Duodenal mucosa (tissue), 2 donors: ENCODE data around the gene NTRK3.

Source experiments
- H3K27ac ChIP-seq: one replicate; pipeline ENCODE4 v1.7.0; 2013; ENCODE audit warnings: low read depth, low read length
- H3K27me3 ChIP-seq, 2 donors: one replicate each; pipeline ENCODE4 v1.7.0; 2013; ENCODE audit warnings: low read length in 2 of 2, control low read depth in 1 of 2; ENCODE audit not compliant: insufficient read depth in 2 of 2, control insufficient read depth in 1 of 2
- H3K36me3 ChIP-seq, 2 donors: one replicate each; pipeline ENCODE4 v1.7.0; 2013; ENCODE audit warnings: low read length in 2 of 2, control low read depth in 1 of 2; ENCODE audit not compliant: insufficient read depth in 2 of 2, control insufficient read depth in 1 of 2
- H3K4me1 ChIP-seq, 2 donors: one replicate each; pipeline ENCODE4 v1.7.0; 2013; ENCODE audit warnings: low read length in 2 of 2, control low read depth in 1 of 2; ENCODE audit not compliant: insufficient read depth in 2 of 2, control insufficient read depth in 1 of 2
- H3K4me3 ChIP-seq, 2 donors: one replicate each; pipeline ENCODE4 v1.7.0; 2013; ENCODE audit warnings: low read length in 2 of 2, low read depth in 1 of 2
- H3K9ac ChIP-seq, 2 donors: one replicate each; pipeline ENCODE4 v1.7.0; 2013; ENCODE audit warnings: low read length in 2 of 2, low read depth in 1 of 2
- H3K9me3 ChIP-seq, 2 donors: one replicate each; pipeline ENCODE4 v1.7.0; 2013; ENCODE audit warnings: low read length in 2 of 2, control low read depth in 1 of 2; ENCODE audit not compliant: control insufficient read depth in 1 of 2

Gene NTRK3

DNA sequence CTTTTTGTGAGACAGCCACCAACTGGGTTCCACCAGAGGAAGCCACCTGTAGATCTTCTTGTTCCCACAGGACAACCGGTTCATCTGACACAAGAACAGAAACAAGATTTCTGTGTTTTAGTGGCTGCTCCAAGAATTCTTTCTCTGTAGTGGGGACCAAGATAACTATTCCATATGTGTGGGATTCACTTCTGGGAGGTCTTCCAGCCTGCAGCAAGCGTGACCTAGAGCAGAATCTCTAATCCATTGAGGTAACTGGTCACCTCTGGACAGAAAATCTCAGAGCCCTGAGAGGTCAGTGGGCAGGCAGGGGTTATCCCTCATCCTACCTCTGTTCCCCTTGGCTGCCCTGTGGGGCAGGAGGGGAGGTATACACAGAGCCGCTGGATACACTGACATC lies 311.3 kb downstream of the NTRK3 start:
- no peaks in the 10 kb centered on the region for H3K9me3 ChIP-seq
- H3K4me1 ChIP-seq = no peaks in the 10 kb centered on the region
- H3K9ac ChIP-seq = no peak overlapping the region
- no peaks in the 10 kb centered on the region for H3K27me3 ChIP-seq
- no peaks in the 10 kb centered on the region for H3K36me3 ChIP-seq
- no peak overlapping the region for H3K4me3 ChIP-seq
- H3K27ac ChIP-seq = no peak overlapping the region

DNA sequence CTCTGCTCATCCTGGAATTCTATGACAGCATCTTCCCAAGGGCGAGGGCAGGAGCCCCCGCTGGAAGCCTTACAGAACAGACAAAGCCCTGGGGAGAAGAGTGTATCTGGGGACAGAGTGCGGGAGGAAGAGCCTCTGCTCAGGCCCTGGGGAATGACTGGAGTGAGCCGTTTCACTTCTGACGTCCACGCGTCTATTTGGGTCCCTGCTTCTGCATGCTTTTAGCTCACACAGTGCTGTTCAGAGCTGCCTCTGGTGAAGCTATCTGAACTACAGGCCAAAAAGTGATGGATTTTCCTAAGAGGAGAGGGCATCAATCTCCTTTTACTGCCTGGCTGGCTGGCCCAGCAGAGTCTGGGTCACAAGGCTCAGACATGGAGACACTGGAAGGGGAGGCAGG lies 311.8 kb downstream of the NTRK3 start:
- Histone ChIP-seq H3K9me3 (no peaks in the 10 kb centered on the region), H3K36me3 (no peaks in the 10 kb centered on the region), H3K27me3 (no peaks in the 10 kb centered on the region), H3K4me1 (no peaks in the 10 kb centered on the region), H3K4me3 (no peak overlapping the region), H3K9ac (no peak overlapping the region), H3K27ac (no peak overlapping the region)

DNA sequence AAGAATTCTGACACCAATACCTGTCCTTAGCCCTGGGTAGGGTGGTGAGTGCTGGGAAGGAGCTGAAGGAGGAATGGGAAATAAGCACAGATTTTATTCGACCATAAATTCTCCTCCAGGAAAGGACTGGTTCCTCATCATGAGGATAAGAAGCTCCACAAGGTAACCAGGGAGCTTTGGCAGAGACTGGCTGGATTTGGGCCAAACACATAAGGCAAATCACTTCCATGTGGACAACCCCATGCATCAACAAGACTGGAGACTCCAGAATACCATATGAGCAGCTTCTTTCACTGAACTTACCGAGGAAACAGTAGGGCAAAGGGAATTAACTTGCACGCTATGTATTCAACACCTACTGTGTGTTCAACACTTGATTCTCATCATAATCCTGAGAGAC lies 312.5 kb downstream of the NTRK3 start:
- no peak overlapping the region for H3K4me3 ChIP-seq
- no peak overlapping the region for H3K27ac ChIP-seq
- H3K9ac ChIP-seq = no peak overlapping the region
- no peaks in the 10 kb centered on the region for H3K4me1 ChIP-seq
- no peaks in the 10 kb centered on the region for H3K36me3 ChIP-seq
- no peaks in the 10 kb centered on the region for H3K27me3 ChIP-seq
- H3K9me3 ChIP-seq = no peaks in the 10 kb centered on the region

DNA sequence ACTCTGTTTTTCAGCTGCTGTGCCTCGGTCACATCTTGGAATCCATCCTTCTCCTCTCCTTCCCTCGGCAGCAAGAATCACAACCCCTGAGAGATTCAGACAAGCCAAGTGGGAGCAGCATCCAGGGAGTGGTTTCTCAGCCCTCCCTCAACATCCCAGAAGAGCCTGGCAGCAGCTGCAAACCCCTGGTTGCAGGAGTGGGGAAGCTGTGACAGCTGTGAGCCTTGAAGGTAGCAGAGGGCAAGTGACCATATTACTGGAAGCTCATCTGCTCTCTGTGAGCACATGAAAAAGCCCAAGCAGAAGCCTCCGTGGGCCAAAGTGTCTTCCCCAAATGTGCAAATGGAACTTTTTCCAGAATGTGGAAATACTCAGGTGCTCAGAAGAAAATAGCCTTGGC lies 312.9 kb downstream of the NTRK3 start:
- Histone ChIP-seq H3K27ac (no peak overlapping the region), H3K9me3 (no peaks in the 10 kb centered on the region), H3K4me1 (no peaks in the 10 kb centered on the region), H3K4me3 (no peak overlapping the region), H3K36me3 (no peaks in the 10 kb centered on the region), H3K27me3 (no peaks in the 10 kb centered on the region), H3K9ac (no peak overlapping the region)

DNA sequence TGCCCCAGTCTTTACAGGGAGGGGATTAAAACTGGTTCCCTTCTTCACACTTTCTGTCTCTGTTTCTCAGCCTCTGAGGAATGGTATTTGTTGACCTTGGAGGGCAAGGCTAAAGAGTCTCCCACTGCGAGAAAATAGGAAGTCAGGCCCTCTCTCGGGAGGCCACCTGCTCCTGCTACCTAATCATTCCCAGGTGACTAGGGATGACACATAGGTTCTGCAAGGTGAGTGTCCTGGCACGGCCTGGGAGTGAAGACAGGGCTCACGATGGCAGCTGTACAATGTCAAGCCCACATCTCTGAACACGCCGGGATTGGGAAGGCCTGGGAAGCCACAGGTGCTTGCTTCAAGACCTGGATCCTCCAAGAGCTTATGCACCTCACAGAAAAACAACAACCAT lies 314.2 kb downstream of the NTRK3 start:
- H3K9me3 ChIP-seq = no peaks in the 10 kb centered on the region
- H3K4me1 ChIP-seq = no peaks in the 10 kb centered on the region
- no peak overlapping the region for H3K4me3 ChIP-seq
- no peaks in the 10 kb centered on the region for H3K36me3 ChIP-seq
- no peak overlapping the region for H3K27ac ChIP-seq
- peaks cover 0 to 3% of the 10 kb centered on the region in 2 donors for H3K27me3 ChIP-seq
- H3K9ac ChIP-seq = no peak overlapping the region

DNA sequence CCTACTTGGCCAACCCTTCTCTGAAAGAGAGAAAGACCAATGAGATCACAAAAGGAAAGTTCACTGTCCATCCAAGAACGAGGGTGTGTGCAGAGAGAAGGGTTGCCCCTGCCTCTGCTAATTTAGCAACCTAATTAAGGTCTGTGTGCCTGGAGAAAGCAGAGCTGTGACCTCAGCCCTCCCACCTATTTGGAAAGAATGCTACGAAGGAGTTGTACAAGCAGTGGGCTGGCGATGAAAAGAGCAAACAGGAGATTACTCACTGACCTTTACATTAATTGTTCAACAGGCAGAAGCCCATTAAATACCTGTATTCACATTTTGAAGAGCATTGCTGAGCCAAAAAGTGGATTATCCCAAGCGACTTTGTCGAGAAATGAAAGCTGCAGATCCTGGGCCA lies 314.9 kb downstream of the NTRK3 start:
- Histone ChIP-seq H3K9ac (no peak overlapping the region), H3K4me1 (no peaks in the 10 kb centered on the region), H3K4me3 (no peak overlapping the region), H3K36me3 (no peaks in the 10 kb centered on the region), H3K9me3 (no peaks in the 10 kb centered on the region), H3K27me3 (peaks cover 0 to 3% of the 10 kb centered on the region in 2 donors), H3K27ac (no peak overlapping the region)

DNA sequence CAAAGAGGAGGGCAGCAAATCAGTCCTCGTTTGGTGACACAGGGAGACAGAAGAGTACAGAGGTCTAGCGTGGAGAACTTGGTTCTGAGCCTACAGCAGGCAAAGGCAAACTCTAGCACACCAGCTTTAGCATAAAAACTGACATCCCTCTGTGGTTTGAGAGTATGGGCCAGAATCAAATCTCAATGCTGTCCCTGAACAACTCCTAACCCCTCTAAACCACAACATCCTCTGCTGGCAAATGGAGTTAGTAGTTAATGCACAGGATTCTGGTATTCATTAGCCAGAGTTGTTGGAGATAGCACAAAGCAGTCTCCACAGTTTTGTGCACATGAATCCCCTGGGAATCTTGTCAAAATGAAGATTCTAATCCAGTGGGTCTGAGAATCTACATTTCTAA lies 315.8 kb downstream of the NTRK3 start:
- Histone ChIP-seq H3K27me3 (peaks cover 0 to 3% of the 10 kb centered on the region in 2 donors), H3K9ac (no peak overlapping the region), H3K27ac (no peak overlapping the region), H3K36me3 (no peaks in the 10 kb centered on the region), H3K9me3 (no peaks in the 10 kb centered on the region), H3K4me3 (no peak overlapping the region), H3K4me1 (no peaks in the 10 kb centered on the region)

DNA sequence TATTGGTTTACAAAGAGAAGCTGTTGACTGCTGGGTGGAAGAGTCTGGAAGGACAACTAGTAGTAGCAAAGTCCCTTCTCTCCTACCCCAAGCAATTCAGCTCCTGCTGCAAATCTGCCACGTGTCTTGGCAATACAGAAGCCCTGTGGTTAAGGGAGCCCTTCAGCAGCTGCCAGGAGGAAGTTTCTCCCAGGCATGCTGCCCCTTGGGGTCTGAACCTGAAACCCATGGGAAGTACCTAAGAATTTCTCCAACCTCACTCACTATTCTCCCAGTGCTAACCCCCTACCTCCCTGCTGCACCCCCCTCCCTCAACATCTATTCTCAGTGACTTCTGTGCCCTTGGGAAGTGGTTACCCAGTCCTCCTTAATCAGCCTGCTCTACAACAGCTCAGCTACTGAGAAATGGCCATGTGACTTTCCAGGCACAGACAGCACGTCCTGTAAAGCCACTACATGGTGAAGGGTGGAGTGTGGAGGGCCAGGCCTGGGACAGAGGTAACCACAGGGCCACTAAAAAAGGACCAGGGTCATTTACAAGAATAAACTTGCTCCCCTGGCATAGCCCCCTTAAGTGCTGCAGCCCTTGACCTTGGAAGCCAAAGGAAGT lies 316.6 kb downstream of the NTRK3 start:
- Histone ChIP-seq H3K9ac (no peak overlapping the region), H3K9me3 (no peaks in the 10 kb centered on the region), H3K27ac (no peak overlapping the region), H3K27me3 (peaks cover 0 to 3% of the 10 kb centered on the region in 2 donors), H3K4me3 (no peak overlapping the region), H3K4me1 (no peaks in the 10 kb centered on the region), H3K36me3 (no peaks in the 10 kb centered on the region)

DNA sequence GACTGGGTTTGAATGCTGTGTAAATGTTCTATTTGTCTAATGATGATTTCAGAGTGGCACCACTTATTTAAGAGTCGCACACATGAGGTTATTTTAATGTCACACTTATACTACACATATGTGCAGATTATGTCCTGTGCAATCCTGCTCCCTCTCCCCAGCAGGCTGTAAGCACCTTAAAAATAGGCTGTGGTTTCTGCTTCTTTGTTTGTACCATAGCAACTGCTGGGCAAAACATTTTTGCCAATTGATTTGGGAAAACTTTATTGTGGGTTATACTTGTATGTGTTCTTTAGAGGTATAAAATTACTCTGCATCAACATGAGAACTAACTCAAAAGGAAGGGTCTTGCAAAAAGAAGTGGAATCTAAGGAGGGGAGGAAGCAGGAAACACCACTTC lies 318.5 kb downstream of the NTRK3 start:
- no peak overlapping the region for H3K27ac ChIP-seq
- H3K4me1 ChIP-seq = no peaks in the 10 kb centered on the region
- H3K4me3 ChIP-seq = no peak overlapping the region

DNA sequence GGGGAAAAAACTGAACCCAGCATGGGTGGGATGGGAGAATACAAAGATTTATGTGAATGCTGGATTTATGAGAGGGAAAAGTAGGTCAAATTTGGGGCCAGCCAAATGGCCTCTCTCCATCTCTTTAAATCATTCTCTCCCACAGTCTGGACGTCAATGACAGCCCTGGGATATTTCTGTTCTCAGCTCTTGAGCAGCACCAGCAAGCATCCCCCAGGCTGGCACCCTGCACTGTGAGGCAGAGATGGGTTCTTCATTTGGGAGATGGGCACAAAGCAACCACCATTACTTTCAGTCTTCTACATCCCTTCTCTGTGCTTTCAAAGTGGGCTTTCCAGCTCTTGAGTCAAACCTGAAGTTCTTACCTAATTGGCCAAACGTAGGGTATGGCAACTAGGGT lies 321.0 kb downstream of the NTRK3 start:
- H3K9ac ChIP-seq = no peak overlapping the region
- H3K36me3 ChIP-seq = no peaks in the 10 kb centered on the region
- peaks cover 0 to 3% of the 10 kb centered on the region in 2 donors for H3K27me3 ChIP-seq
- H3K27ac ChIP-seq = no peak overlapping the region
- H3K9me3 ChIP-seq = no peaks in the 10 kb centered on the region
- no peaks in the 10 kb centered on the region for H3K4me1 ChIP-seq
- H3K4me3 ChIP-seq = no peak overlapping the region

More for the DNA sequence above, 318.5 kb downstream of the NTRK3 start:
- Histone ChIP-seq H3K27me3 (peaks cover 0 to 3% of the 10 kb centered on the region in 2 donors), H3K9me3 (no peaks in the 10 kb centered on the region), H3K9ac (no peak overlapping the region), H3K36me3 (no peaks in the 10 kb centered on the region)

DNA sequence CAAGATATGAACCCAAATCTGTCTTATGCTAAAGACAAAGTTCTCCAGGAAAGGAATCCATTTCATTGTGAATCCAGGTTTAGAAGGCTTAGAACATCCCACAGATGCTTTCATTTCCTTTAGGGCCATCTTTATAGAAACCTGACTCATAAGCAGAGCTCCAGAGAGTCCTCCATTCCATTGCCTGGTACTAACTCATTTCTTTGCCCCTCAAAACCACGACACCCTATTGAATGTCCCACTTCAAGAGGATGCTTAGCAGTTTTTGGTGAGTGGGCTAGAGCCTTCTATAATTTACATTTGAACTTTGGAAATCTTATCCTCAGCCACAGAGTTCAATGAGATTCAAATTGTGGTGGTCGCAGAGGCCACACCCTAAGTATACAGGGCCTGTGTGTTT lies 325.0 kb downstream of the NTRK3 start:
- Histone ChIP-seq H3K27me3 (no peaks in the 10 kb centered on the region), H3K36me3 (no peaks in the 10 kb centered on the region), H3K4me1 (no peaks in the 10 kb centered on the region), H3K27ac (no peak overlapping the region), H3K9ac (no peak overlapping the region), H3K9me3 (no peaks in the 10 kb centered on the region), H3K4me3 (no peak overlapping the region)
